HL-60 (cell line): Measurements from ENCODE around the gene OR8B4.

Source experiments
- CTCF ChIP-seq: IDR thresholded peaks from one replicate; pipeline ENCODE4 v1.5.1; 2011; ENCODE audit warnings: low read length, control low read depth, inconsistent platforms; ENCODE audit not compliant: insufficient read depth
- POLR2AphosphoS5 ChIP-seq: IDR thresholded peaks from 2 replicates; pipeline ENCODE4 v1.6.1; 2012; ENCODE audit warnings: low read depth
- REST ChIP-seq: IDR thresholded peaks from 2 replicates; pipeline ENCODE4 v1.6.1; 2012; ENCODE audit warnings: low read depth; ENCODE audit not compliant: insufficient replicate concordance

- no peak for TF ChIP-seq POLR2AphosphoS5
- TF ChIP-seq CTCF, result no peak
- no peak for TF ChIP-seq REST
These were observed 18.2 kb upstream of the OR8B4 start for GRCh38 chr11:124442847-124443246.
